PFSK-1 (cell line): ENCODE data around the gene MOK.

Experiments used
- FOXP2 ChIP-seq: optimal IDR thresholded peaks from 2 replicates; pipeline ENCODE3; 2011; ENCODE audit warnings: borderline replicate concordance, control low read depth, inconsistent platforms; ENCODE audit not compliant: insufficient read depth; ENCODE audit errors: extremely low read length, extremely low read depth
- POLR2AphosphoS5 ChIP-seq: IDR thresholded peaks from 2 replicates; pipeline ENCODE4 v1.6.1; 2012; ENCODE audit warnings: low read depth, mild to moderate bottlenecking, control low read depth, low read length, moderate library complexity
- SIN3A ChIP-seq: IDR thresholded peaks from 2 replicates; pipeline ENCODE4 v1.6.1; 2012; ENCODE audit warnings: mild to moderate bottlenecking, low read length, moderate library complexity, borderline replicate concordance; ENCODE audit not compliant: insufficient read depth
- TAF1 ChIP-seq: IDR thresholded peaks from 2 replicates; pipeline ENCODE4 v1.6.1; 2012; ENCODE audit warnings: low read length, control low read depth, borderline replicate concordance; ENCODE audit not compliant: insufficient read depth
- TF ChIP-seq, protein P1 (sequence below), 2 experiments: IDR thresholded peaks; 2 replicates each; pipeline versions ENCODE4 v1.6.1 to v1.8.0; 2011 to 2012; ENCODE audit warnings: low read depth in 2 of 2, low read length in 2 of 2, control low read depth in 1 of 2, inconsistent platforms in 1 of 2, mild to moderate bottlenecking in 1 of 2, moderate library complexity in 1 of 2; ENCODE audit not compliant: insufficient read depth in 1 of 2

The MOK gene

DNA sequence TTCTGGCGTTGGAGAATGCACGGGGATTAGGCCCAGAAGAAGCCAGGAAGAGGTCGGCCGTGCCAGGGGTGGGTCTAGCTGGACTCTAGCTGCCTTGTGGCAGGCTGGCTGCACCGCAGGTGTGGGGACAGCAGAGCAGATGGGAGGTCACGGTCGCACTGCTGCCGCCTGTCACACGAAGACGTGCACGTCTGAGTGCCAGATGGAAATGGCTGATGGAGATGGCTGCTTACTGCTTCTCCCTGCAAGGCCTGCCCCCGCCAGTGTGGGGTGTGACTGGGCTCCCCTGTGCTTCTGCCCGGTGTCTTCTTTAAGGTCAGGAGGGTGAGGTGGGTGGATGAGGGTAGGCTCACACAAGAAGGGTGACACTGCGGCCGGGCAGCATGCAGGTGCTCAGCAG lies 79.0 kb downstream of the MOK start:
- no peak for TF ChIP-seq SIN3A
- TF ChIP-seq TAF1: no peak
- TF ChIP-seq, protein P1, sequence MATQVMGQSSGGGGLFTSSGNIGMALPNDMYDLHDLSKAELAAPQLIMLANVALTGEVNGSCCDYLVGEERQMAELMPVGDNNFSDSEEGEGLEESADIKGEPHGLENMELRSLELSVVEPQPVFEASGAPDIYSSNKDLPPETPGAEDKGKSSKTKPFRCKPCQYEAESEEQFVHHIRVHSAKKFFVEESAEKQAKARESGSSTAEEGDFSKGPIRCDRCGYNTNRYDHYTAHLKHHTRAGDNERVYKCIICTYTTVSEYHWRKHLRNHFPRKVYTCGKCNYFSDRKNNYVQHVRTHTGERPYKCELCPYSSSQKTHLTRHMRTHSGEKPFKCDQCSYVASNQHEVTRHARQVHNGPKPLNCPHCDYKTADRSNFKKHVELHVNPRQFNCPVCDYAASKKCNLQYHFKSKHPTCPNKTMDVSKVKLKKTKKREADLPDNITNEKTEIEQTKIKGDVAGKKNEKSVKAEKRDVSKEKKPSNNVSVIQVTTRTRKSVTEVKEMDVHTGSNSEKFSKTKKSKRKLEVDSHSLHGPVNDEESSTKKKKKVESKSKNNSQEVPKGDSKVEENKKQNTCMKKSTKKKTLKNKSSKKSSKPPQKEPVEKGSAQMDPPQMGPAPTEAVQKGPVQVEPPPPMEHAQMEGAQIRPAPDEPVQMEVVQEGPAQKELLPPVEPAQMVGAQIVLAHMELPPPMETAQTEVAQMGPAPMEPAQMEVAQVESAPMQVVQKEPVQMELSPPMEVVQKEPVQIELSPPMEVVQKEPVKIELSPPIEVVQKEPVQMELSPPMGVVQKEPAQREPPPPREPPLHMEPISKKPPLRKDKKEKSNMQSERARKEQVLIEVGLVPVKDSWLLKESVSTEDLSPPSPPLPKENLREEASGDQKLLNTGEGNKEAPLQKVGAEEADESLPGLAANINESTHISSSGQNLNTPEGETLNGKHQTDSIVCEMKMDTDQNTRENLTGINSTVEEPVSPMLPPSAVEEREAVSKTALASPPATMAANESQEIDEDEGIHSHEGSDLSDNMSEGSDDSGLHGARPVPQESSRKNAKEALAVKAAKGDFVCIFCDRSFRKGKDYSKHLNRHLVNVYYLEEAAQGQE (IDR thresholded peaks at IDR 0.05; ENCODE audit: insufficient read depth in 1 of 2, low read depth in 2 of 2, low read length in 2 of 2): no peak
- TF ChIP-seq POLR2AphosphoS5: no peak
- TF ChIP-seq FOXP2: no peak

DNA sequence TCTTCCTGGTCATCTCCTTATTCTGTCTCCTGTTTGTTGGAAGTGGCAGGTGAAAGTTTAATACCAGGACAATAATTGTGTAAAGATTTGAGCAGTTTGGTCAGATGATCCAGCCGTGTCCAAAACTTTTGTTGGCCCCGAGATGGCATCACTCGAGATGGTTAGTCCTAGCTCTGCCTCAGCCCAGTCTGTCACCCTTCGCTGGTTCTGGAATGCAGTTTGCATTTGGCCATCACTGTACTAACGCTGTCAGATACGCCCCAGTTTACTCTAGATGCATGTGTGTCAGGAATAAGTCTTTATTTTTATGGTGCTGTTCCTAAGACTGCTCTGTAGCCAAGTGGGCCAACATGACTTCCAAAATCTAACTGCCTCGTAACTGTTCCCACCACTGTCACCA lies 79.6 kb downstream of the MOK start:
- TF ChIP-seq FOXP2 (no peak), POLR2AphosphoS5 (no peak)

DNA sequence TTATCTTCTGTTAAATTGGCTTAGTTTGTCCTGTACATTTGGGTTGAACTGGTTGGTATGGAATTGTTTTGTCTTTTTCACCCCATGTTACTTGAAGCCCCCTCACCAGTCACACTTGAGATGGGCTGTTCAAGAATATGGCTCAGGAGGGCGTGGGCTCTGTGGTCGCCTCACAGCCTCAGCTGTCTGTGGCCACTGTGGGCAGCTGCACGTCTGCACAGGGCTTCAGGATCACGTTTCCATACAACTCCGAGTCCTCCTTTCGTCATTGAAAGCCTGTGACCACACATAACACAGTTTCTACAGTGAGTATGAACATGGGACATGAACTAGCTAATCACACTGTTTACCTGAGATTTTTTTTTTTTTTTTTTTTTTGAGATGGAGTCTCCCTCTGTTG lies 81.3 kb downstream of the MOK start:
- no peak for TF ChIP-seq TAF1
- TF ChIP-seq POLR2AphosphoS5: no peak
- no peak for TF ChIP-seq SIN3A
- no peak for TF ChIP-seq FOXP2
- TF ChIP-seq, protein P1 (IDR thresholded peaks at IDR 0.05; ENCODE audit: insufficient read depth in 1 of 2, low read depth in 2 of 2, low read length in 2 of 2): no peak

DNA sequence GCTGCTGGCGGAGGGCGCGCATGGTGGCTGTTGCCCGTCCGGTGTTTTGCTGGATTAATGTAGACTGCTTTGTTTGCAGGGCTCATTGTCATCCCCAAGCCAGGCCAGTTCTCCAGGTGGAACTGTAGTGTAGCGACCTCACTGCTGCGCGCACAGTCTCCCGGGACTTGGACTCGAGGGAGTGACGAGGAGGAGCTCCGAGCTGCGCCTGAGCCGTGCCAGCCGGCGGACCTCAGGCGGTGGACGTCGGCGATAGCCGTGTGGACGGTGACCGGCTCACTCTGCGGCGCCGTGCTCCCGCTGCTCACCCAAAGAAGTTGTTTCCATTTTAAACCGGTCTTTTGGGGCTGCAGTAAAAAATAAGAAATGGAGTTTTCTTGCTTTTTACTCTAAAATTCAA lies 82.2 kb downstream of the MOK start:
- no peak for TF ChIP-seq FOXP2

DNA sequence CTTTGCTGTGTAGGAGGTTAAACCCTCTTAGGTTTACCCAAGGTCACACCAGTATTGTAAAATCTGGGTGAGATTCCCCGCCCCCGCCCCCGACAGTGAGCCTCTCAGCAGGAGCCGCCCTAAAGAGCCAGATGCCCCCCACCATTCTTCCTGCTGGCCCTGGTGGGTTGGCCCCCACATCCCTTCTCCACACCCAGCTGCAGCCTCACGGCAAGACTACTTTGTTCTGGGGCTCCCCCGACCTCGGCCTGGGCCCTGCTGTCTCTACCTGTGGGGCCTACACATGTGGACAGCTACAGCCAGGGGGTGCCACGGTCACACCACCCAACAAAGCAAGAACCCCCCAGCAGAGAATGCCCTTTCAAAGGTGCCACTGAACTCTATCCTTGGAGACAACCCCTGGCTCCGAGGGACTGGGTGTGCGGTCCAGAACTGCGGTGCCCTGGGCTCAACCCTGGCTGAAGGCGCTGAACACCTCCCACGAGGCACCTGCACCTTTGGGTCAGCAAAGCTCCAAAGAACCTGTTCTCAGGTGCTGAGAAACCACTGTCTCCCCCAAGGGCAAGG lies 82.9 kb downstream of the MOK start:
- TF ChIP-seq SIN3A (no peak), FOXP2 (no peak), TAF1 (no peak), POLR2AphosphoS5 (no peak)
- TF ChIP-seq, protein P1 (IDR thresholded peaks at IDR 0.05; ENCODE audit: insufficient read depth in 1 of 2, low read depth in 2 of 2, low read length in 2 of 2): no peak

DNA sequence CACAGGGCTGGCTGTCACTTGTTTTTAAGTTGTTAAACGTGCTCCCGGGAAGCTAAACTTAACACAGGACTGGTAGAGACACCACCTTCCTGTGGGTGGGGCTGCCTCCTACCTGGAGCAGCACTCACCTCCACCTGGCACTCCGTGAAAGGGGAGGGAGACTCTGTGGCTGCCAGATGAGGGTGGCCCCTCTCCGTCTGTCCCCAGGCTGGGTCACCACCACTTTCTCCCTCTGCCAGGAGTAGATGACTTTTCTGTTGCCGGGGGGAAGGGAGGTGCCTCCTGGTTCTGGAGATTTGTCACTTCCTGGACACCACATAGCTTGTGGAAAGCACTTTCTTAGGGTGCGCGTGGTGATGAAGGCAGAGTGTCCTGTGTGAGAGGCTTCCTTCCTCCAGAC lies 83.9 kb downstream of the MOK start:
- TF ChIP-seq FOXP2 (no peak), SIN3A (no peak), POLR2AphosphoS5 (no peak), TAF1 (no peak)
- TF ChIP-seq, protein P1 (IDR thresholded peaks at IDR 0.05; ENCODE audit: insufficient read depth in 1 of 2, low read depth in 2 of 2, low read length in 2 of 2): no peak
